Head of caudate nucleus (tissue), 42 donors: Measurements from ENCODE around the gene CEP152.

Experiments used
- DNase-seq, 42 donors: peaks; one replicate each; pipeline versions ENCODE4 v3.0.0 to v3.0.0-alpha.2; 2020 to 2021; ENCODE audit warnings: mixed read lengths in 7 of 42
- intact Hi-C: fragments of 100-400 bp; cut with DNase I; formaldehyde crosslinking; loops from one replicate; pipeline ENCODE4 v1.15.0; 2022

Gene CEP152

DNA sequence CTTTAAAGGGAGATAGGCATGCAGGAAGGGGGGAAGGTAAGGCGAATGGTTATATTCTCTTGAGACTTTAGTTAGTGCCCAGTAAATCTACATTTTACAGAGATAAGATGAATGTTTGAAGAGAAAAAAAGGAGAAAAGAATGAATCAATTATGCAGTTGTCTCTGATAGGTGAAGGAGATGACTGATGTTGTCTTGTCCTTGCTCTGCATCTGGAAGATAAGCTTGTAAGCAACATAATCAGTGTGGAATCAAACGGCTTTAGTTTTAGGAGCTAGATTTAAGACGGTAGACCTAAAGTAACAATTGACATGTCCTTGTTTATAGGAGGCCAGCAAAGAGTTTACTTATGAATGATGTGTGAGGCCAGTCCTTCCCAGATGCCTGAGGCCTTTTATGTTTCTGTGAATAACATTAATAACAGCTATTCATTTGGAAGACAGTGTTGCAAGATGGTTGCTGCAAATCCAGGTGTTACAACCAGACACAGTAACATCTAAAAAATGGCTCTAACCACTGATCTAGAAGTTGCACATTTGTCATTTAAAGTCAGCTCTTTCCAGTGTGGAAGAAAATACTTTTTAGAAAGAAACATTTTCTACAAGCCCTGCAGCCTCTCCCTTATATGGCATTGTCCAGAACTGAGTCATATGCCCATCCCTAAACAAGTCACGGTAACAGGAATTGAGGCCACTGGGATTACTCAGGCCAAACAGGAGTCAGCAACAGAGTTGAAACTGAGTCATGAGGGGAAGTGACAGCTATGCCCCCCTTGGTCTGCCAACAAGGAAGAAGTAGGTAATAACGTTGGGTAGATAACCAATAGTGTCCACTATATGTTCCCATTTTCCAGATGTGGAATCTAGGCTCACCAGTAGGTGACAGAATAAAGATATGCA lies 87.9 kb downstream of the CEP152 start:
- no peak for DNase-seq
- intact Hi-C loops, result no loop called here

DNA sequence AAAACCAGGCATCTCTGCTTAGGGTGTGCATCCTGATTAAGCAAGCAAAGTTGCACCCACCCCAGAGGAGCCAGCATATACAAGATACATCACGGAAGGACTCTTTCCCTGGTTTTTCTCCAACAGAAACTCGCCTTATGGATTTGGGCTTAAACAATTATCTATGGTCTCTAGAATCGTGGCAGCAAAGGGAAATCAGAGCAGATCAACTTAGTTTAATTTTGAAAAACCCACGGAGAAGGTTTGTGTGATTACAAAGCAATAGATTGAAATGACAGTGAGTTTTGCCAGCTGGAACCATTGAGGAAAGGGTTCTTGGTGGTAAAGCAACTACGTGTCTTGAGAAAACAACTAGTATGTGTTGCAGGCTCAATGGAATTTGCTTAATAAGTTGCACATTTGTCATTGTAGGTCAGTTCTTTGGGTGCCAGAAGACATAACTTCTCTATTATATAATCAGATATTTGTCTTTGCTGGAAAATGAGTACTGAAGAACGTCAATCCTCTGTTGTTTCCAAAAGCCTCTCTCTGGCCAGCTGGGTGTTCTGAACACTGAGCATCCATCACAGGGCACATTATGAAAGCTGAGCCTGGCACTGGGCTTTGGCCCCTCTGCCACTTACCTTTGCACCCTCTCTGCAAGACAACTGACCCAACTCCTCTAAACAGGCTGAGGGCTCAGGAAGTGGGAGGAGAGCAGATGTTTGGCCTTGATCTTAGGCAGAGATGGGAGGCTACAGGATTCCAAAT lies 89.6 kb downstream of the CEP152 start:
- no peak for DNase-seq
- intact Hi-C loops, result no loop called here

DNA sequence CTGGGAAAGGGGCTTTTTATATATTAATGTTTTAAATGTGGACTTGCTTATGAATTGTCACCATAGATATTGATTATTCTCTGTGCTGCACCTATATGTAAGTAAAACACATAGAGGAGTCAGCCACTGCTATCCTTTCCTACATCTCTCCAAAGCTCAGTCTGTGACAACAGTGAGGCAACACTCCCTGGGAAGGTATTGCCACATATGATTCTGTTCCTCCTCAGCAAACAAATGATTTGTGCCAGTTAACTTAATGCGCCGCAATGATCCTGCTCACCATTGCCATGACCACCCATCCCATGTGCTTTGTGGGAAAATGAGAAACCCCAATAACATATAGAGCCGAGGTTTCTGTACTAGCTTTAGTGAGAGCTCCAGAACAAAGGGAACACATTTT lies 90.2 kb downstream of the CEP152 start:
- intact Hi-C loops, result no loop called here
- DNase-seq, result no peak

DNA sequence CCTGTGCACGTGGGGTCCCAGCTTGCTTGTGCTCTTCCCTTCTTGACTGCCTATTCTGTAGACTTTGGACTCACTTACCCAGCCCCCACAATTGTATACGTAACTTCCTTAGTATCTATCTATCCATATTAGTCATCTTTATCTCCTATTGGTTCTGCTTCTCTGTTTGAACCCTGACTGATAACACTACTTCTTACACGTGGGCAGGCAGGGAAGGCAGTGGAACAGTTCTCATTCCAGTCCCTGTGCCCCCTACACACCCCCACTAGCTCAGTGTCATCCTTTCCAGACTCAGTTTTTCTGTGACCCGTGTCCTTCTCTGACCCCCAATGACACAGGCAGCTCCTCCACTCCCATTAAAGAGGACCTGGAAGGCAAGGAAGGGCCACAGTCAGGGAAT lies 91.2 kb downstream of the CEP152 start:
- DNase-seq, result no peak
- intact Hi-C loops, result no loop called here

DNA sequence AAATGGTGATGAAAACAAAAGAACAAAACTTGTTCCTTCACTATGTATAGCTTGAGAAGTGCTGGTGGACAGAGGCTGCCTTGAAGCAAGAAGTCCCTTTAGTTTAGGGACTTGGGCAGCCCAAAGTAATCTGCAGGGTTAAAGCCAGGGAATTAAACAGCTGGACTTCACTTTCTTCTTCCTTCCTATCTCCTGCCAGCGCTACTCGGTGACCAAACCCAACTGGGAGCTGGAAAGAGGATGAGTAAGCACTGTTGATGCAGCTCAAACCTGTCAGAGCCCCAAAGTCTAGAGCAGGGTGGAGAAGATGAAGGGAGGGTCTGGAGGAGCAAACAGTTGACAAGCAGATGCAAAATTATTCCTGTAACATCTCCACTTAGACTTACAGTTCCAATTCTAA lies 92.2 kb downstream of the CEP152 start:
- intact Hi-C loops, result no loop called here
- DNase-seq, result no peak

DNA sequence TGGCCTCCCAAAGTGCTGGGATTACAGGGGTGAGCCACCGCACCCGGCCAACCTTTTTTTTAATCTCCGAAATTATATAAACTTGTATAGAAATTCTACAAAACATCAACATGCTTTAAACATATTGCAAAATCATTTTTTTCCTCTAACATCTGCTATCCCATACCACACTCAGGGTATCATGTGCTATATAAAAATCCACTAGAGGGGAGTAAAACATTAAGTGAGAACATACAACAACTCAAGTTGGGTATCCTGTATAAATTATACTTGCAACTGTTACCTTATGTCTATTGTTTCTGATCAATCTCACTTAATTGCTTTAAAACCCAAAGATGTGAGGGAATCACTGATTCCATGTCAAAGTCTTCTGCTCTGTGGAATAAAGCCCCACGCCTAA lies 93.4 kb downstream of the CEP152 start:
- intact Hi-C loops, result no loop called here
- DNase-seq, result no peak

DNA sequence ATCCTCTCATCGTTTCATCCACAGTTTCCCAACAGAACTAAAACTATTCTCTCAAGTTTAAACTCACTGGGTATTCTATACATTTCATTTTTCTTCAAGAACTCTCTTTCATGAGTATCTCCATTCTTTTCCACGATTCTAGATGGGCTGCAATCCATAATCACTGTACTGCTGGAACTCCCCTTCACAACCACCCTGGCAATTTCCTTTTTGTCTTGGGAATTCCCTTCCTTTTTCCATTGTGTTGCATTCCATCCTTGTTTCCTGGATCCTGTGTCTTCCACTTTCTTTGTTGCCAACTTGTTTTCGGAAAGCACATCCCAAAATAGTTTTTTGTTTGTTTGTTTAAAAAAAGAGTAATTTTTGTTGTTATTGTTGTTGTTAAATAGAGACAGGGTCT lies 98.3 kb downstream of the CEP152 start:
- no peak for DNase-seq
- intact Hi-C loops, result no loop called here

DNA sequence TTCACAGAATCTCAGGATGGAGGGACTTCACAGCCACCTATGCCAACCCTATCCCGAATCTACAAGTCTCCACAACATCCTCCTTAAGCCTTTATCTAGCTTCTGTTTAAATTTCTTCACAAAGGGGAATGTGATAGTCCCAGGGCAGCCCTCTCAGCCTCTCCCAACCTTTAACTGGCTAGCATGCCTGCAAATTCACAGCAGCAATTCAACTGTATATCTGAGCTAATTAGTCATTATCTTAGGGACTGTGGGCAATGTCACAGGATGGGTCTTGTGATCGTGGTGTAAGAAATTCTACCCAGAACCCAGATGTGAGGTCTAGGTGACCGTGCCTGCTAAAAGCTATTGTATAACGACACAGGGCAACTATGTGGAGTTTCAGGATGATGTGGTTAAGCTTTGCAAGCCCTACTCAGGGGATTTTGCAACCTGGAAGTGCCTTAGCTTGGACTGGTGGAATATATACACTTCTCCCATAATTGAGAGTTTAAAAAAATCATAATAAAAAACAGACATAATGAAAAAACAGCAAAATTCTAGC lies 99.8 kb downstream of the CEP152 start:
- intact Hi-C loops, result no loop called here
- no peak for DNase-seq

DNA sequence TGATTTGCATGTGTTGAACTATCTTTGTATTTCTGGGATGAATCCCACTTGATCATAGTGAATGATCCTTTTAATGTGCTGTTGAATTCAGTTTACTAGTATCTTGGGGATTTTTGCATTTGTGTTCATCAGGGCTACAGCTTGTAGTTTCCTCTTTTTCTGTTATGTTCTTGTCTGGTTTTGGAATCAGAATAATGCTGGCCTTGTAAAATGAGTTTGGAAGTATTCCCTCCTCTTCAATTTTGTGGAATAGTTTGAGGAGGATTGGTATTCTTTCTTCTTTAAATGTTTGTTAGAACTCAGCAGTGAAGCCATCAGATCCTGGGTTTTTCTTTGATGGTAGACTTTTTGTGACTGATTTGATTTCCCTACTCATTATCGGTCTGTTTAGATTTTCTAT lies 102.2 kb downstream of the CEP152 start:
- no peak for DNase-seq
- intact Hi-C loops, result no loop called here

DNA sequence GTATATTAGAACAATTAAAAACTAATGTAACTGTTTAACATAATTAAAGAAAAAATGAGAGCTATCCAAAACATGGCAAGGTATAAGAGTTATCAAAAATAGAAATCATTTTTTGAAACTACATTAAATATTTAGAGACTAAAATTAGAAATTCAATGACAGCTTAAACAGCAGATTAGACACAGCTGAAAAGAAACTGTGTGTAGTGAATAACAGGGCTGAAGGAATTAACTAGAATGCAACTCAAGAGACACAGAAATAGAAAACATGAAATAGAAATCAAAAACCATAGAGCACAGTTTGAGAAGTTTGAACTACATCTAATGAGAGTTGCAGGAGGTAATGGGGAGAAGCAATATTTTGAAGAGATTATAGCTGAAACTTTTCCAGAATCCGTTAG lies 105.5 kb downstream of the CEP152 start:
- intact Hi-C loops, result no loop called here
- DNase-seq, result no peak

DNA sequence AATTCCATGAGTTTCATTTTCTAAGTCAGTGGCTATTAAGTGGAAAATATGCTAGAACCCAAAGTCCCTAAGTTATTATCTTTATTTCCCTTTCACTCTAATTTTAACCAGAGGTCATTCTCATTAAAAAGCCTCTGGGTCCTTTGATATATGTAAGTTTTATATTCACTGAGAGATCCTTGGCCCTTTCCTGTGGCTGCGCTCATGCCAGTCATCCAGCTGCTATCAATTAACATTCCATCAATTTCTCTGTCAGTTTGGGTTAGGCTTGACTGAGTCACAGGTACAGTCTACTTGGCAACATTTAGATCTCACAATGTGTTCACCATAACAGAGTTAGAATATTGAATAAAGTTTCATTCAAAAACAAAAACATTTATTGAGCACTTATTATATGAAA lies 107.3 kb downstream of the CEP152 start:
- intact Hi-C loops, result no loop called here
- DNase-seq, result no peak

DNA sequence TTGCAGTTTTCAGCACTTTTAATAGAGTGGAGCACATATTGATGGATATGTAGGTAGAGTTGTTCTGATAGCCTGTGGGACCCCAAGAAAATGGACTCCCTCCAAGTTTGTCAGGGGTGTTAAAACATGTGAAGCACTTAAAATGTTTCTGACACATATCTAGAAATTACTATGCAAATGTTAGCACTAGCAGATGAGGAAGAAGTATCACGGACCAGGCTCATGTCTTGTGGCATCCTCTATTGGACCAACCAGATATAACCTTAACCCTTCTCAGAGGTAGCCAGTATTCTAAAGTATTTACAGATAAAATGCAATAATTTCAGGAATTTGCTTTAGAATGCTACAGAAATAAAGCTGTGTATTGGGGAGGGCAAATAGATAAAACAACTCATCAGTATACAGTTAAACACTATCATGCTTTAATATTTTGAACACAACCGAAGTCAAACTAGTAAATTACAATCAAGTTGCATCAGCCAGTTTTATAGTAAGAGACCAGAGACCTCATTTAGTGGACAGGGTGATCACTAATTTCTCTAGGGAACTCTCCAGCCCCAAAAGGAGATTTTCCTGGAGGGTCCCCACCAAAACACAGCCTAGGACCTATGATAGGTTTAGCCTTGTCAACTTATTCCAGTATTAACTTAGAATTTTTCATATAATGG lies 108.2 kb downstream of the CEP152 start:
- no peak for DNase-seq
- intact Hi-C loops, result no loop called here

DNA sequence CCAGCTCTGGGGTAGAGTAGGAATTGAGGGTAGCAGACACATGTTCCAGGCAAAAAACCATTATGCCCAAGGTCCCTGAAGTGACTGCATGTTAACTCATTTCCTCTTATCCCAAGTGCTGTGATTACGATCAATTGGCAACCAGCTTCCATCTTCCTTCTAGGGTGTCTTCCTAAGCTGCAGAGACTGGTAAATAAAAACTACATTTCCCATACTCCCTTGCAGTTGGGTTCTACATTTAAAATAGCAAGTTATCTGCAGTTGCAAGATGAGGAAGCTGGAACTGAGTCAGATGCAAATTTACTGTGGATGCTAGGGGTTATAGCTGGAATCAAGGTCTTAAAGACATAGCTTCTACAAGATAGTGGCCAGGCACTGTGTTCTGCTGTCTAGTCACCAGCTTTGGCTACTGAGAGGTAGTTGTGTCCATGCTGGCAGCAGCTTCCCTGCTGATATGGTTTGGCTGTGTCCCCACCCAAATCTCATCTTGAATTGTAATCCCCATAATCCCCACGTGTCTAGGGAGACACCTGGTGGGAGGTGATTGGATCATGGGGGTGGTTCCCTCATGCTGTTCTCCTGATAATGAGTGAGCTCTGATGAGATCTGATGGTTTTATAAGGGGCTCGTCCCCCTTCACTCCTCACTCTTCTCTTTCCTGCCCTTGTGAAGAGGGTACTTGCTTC lies 114.1 kb downstream of the CEP152 start:
- no peak for DNase-seq

DNA sequence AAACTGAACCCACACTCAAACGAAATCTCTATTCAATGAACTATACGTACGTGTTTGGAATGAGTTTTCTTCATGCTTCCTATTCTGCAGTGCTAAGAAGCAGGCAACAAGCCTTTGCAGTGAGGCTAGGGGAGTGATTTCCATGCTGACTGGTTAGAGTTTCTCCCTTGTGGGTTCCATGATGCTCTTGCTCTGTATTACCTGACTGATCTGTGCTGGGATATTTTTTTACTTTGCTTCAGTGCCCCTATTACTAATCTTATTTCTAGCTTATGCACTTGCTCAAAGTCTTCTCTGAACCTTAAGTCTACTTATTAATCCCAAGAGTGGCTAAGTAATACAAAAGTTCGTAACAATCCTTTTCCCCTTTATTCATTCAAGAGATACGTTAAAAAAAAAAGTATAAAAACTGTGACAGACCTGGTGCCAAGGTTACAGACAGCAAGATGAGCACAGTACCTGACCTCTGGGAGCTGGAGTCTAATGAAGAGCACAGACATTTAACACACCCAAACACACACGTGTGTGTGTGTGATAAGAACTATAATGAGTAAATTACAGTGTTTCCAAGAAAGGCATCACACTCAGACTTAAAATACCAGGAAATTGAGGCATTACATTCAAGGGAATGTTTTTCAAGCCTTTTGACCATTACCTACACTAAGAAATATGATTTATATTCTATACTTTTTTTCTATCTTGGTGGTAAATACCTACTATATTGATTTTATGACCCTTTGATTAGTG lies 114.9 kb downstream of the CEP152 start:
- DNase-seq, result no peak
- intact Hi-C loops, result no loop called here

More for the DNA sequence above, 114.1 kb downstream of the CEP152 start:
- intact Hi-C loops, result no loop called here

DNA sequence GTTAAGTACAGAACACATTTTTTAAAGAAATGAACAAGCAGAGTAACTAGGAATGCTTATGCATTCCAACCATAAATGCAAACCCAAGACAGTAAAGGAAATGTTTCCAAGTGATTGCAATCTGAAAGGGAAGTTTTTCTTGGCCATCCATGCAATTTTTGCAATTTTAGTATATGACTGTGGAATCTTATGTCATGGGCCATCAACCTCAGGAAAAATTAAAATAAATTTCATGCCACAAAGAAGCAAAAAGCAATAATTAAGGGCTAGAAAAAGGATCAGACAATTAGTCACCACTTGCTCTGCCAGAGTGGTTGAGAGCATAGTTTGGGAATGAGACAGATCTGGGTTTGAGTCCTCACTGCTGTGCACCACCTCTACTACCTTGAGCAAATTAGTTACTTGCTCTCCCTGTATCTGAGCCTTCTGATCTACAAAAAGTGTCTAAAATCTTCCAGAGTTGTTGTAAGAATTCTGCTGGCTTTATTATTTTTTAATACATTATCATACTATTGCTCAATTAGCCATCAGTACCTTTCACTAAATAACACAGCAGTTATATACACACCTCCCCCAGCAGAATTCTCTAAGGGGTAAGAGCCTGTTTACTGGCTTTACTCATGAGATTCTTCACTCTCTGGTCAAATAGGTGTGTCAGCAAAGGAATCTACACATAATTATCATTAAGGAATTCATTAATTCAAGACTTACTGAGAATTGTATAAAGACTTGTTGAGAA lies 115.6 kb downstream of the CEP152 start:
- intact Hi-C loops, result no loop called here
- no peak for DNase-seq

DNA sequence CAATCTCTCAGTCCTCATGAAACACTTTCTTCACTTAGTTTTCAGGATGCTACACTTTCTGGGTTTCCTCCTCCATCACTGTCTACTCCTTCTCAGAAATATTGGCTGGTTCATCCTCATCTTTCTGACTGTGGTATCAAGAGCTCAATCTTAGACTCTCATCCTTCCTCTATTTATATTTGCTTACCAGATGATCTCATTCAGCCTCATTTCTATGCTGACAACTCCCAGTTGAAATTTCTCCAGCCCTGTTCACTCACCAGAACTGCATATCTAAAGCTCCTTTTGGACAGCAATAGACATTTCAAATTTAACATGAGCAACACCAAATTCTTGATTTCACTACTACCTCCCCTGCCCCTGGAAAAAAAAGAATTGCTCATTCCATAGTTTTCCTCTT lies 117.4 kb downstream of the CEP152 start:
- no peak for DNase-seq
- intact Hi-C loops, result no loop called here

DNA sequence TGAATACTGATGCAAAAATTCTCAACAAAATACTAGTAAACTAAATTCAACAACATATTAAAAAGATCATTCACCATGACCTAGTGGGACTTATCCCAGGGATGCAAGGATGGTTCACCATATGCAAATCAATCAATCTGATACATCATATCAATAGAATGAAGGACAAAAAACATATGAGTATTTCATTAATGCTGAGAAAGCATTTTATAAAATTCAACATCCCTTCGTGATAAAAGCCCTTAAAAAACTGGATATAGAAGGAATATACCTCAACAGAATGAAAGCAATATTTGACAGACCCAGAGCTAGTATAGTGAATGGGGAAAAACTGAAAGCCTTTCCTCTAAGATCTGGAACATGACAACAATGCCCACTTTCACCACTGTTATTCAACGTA lies 122.4 kb downstream of the CEP152 start:
- no peak for DNase-seq
- intact Hi-C loops, result no loop called here
